Muscle of back (tissue), 13 donors: ENCODE data around the gene CD300LD. TPM values are rescaled to one million over a fixed set of nuclear protein-coding genes. Genes with fewer than 3 reads are reported as not detected.
"Not testable (repeated sequence)": the region's sequence is repeated elsewhere in the genome, so short reads cannot be mapped to it uniquely, and the experiment has no call there.

Source experiments
- DNase-seq, 3 donors: peaks; one replicate each; pipeline versions ENCODE4 v3.0.0 to v3.0.0-alpha.2; 2013
- long read RNA-seq, 9 donors: transcript quantifications; one replicate each; lab custom pipeline, GENCODE V29; 2026
- polyA plus RNA-seq, 10 donors: library from polyadenylated mRNA; unstranded; fragments of 120-200 nt; gene quantifications; one replicate each; pipeline ENCODE4 v1.2.1, GENCODE V29; 2013; ENCODE audit not compliant: insufficient read length in 10 of 10

Gene CD300LD
- polyA plus RNA-seq = not detected
- long read RNA-seq, donor 1 = 0 reads
- long read RNA-seq, donor 2 = 0 reads
- long read RNA-seq, donor 3 = 0 reads
- long read RNA-seq, donor 4 = 0 reads
- long read RNA-seq, donor 5 = 0 reads
- long read RNA-seq, donor 6 = 0 reads
- long read RNA-seq, donor 7 = 0 reads
- long read RNA-seq, donor 8 = 0 reads
- long read RNA-seq, donor 9 = 0 reads

- no peak for DNase-seq
These were observed at the start of gene CD300LD for GRCh38 chr17:74592087-74592990. CD300LD (minus strand) TSS chr17:74592283; CDS start chr17:74592202, 81 bp downstream.

- DNase-seq = no peak
These were observed 49.3 kb upstream of the CD300LD start for GRCh38 chr17:74641224-74641957.

- DNase-seq = peak in 1 of 3 donors; percentile 29
These were observed 47.6 kb upstream of the CD300LD start for GRCh38 chr17:74639704-74640151.

DNA sequence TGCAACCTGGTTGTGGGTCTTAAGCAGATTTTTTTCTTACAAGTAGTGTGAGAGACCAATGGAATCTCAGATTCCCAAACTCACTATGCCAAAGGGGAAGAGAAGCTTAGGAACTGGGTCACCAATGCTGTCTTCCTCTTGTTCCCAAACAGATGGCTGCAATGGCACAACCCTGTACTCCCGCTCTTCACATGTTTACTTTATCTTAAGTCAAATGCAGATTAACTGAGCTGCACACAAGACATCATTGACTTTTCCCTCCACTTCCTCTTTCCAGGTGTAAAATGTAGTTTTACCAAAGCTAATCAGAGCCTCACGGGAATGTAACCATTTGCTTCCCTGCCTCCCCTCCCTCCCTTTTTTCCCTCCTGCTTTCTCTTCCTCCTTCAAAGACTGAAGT lies 45.8 kb upstream of the CD300LD start:
- no peak for DNase-seq

- DNase-seq = no peak
These were observed 45.2 kb upstream of the CD300LD start for GRCh38 chr17:74637265-74637664.

GRCh38 chr17:74636541-74637085 lies 44.5 kb upstream of the CD300LD start:
- not testable (repeated sequence) for DNase-seq

- DNase-seq = no peak
These were observed 43.3 kb upstream of the CD300LD start for GRCh38 chr17:74635418-74635817.

DNA sequence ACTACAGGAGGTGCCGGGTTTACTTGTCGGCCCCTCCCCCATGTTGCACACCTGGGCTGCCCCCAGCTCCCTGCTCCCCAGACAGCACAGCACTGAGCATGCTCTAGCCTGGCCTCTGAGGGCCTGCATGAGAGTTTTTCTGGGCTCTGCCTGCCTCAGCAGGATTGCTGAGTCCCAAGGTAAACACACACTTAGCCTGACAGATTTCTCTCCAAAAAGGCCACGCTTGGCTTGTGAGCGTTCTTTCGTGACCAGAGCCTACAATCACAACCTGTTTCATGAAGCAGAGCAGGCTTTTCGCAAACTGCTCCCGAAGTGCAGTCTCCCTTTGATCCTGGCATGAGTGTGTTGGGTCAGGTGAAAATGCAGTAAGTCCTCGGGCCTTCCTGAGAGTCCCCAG lies 41.2 kb upstream of the CD300LD start:
- DNase-seq = no peak

DNA sequence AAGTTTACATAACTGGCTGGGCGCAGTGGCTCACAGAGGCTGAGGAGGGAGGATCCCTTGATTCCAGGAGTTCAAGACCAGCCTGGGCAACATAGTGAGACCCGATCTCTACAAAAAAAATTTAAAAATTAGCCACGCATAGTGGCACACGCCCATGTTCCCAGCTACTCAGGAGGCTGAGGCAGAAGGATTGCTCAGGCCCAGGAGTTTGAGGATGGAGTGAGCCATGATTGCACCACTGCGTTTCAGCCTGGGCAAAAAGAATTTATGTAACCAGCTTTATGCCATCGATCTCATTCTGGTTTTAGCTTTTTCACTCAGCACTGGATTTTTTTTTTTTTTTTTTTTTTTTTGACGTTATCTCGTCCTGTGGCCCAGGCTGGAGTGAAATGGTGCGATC lies 40.5 kb upstream of the CD300LD start:
- DNase-seq = no peak

DNA sequence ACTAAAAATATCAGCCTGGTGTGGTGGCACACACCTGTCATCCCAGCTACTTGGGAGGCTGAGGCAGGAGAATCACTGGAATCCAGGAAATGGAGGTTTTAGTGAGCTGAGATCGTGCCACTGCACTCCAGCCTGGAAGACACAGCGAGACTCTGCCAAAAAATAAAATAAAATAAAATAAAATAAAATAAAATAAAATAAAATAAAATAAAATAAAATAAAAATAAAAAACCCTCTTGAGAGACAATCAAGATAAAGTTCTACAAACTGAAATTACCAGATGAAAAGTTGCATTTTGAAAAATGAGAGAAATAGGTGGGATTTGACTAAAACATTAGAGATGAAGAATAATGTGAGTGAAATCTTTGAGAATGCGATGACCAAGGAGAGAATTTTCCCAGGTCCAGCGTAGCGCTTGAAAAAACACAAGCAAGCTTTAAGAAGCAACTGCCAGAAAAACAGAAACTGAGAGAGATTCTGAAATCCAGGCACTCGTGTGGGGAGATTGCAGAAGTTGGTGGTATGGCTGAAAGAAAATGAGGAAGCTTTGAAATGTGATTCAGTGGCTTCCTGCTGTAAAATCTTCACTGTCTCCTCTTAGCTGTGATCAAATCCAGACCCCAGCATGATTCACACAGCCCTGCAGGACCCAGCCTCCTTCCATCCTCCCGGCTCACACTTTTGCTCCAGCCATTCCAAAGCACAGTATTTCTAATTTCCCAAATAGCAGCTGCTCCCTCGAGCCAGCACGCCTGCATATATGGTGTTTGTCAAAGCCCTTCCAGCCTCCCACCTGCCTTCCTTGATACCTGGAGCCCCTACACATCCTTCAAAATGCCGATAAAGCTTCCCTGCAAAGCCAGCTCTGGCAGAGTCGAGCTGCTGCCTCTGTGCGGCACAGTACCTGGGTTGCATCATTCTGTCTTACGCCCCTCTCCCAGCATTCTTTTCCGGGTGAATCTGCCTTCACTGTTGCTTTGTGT lies 39.7 kb upstream of the CD300LD start:
- DNase-seq = peak in 2 of 3 donors; percentile 8 to 32

DNA sequence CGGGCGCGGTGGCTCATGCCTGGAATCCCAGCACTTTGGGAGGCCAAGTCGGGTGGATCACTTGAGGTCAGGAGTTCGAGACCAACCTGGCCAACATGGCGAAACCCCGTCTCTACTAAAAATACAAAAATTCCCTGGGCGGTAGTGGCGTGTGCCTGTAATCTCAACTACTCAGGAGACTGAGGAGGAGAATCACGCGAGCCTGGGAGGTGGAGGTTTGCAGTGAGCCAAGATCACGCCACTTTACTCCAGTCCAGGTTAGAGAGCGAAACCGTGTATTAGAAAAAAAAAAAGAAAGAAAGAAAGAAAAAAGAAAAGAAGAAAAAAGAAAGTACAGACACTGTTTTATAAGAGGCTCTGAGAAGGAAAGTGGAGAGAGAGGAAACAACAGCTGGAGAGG lies 38.2 kb upstream of the CD300LD start:
- not testable (repeated sequence) for DNase-seq

DNA sequence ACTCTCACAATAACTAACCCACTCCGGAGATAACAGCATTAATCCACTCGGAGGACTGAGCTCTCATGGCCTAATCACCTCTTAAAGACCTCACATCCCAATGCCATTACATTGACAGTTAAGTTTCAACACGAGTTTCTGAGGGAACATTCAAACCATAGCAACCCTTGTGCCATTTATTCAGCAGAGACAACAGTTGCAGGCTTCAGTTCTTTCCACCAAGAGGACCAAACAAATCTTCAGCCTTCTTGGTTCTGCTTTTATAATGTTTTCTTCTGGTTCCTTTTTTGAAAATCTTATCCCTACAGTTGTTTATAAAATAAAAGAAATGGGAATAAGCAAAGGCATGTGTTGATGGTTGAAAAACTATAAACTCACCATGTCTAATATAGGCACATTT lies 33.6 kb upstream of the CD300LD start:
- DNase-seq = no peak

GRCh38 chr17:74624131-74624530 lies 32.0 kb upstream of the CD300LD start:
- no peak for DNase-seq

DNA sequence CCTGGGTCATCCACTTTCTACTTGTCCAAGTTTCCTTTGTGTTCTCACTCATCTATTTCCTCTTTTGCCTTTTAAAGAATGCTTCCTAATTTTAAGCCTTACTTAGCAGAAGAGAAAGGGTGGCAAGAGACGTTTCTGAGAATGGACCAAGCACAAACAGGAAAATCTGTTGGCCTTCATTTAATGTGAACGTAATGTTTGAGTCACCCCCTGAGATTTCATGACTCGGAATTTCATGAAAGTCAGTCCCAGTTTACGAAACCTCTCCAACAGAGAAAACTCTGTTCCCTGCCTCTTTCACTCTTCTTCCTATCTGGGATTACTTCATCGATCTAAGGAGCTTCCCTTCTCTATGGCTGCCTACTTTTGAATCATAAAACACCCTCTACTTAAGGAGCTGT lies 31.6 kb upstream of the CD300LD start, which contains the start of gene CD300E:
Gene CD300E, minus strand, starts transcription at position 46 of the 401 bp plus-strand sequence. CDS start 117 bp downstream, outside the sequence.
- DNase-seq = no peak

GRCh38 chr17:74619077-74619673 lies 27.1 kb upstream of the CD300LD start:
- peak in 1 of 3 donors; percentile 22 for DNase-seq

GRCh38 chr17:74618451-74618850 lies 26.4 kb upstream of the CD300LD start:
- DNase-seq = peak in 1 of 3 donors; percentile 38

- no peak for DNase-seq
These were observed 24.6 kb upstream of the CD300LD start for GRCh38 chr17:74616696-74617095.

DNA sequence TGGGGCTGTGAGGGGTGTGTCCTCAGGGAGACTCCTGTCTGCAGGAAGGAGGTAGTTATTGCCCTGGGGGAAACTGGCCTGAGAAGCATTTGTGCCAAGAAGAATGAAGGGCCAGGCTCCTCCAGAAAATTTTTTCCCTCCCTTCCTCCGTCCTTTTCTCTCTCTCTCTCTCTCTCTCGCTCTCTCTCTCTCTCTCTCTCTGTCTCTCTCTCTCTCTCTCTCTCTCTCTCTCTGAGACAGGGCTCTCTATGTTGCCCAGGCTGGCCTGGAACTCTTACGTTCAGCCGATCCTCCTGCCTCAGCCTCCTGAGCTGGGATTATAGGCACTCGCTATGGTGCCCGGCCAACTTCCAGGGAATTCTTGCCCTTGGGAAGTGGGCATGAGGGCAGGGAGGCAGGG lies 20.0 kb upstream of the CD300LD start:
- no peak for DNase-seq

DNA sequence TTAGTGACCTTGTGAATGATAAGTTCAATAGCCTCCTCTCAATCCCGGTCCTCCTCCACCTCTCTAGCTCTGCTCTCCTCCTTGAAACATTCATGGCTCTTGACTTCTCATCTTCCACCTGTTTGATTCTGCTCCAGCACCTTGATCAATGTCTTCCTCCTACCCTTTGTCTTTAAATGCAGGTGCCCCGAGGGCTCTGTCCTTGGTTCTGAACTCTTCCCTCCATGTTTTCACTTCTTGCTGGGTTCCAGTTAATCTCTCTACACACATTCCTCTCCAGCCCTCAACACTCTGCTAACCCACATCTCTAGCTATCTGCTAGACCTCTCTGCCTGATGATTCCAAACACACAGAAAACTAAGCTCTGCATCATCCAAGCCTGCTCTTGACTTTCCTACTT lies 18.0 kb upstream of the CD300LD start:
- no peak for DNase-seq

DNA sequence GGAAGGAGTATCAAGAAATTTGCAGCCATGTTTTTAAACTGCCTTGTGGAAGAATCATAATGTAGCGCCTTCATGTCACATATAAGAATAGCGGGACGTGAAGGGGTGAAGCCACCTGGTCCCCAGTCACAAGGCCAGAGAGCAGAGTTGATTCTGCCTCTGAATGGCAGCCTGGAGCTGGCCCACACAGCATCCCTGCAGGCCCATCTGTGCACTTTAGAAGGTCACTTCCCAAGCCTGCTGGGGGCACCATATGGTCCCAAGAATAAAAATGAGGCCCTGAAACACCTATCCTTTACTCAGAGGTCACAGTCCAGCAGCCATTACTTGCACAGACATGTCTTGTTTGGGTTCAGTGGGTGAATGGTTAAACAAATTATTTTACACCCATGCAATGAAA lies 16.4 kb upstream of the CD300LD start:
- DNase-seq = no peak
